GM12865 (cell line): Measurements from ENCODE around the gene PDE8A.

Source experiments
- DNase-seq: peaks from one replicate; pipeline ENCODE4 v3.0.0; 2010; ENCODE audit warnings: low read depth
- H3K4me3 ChIP-seq: 2 replicates; pipeline ENCODE4 v1.5.1; 2011; ENCODE audit warnings: mild to moderate bottlenecking, low read depth, low read length, control low read depth
- TF ChIP-seq, protein P1 (sequence below): IDR thresholded peaks from 2 replicates; pipeline ENCODE4 v1.5.1; 2011; ENCODE audit warnings: low read length, control low read depth, low read depth, inconsistent platforms; ENCODE audit not compliant: insufficient read depth; ENCODE audit errors: missing control alignments

The PDE8A gene

DNA sequence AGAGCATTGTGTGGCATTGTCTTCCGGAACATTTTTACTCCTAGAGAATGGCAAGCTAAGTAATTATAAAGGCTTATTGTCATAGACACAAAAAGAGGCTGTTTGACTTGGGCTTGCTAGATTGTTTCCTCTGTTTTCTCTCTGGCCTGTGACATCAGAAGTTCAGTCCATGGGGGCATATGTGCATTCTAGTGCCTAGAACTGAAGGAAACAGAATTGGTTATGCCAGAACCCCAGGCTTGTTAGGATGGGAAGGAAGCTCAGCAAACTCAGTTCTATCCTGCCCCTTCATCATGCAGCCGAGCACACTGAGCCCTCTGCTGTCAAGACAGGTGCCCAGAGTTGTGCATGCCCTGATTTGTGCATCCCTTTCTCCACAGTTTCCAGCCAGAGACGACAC lies 131.3 kb downstream of the PDE8A start:
- TF ChIP-seq, protein P1, sequence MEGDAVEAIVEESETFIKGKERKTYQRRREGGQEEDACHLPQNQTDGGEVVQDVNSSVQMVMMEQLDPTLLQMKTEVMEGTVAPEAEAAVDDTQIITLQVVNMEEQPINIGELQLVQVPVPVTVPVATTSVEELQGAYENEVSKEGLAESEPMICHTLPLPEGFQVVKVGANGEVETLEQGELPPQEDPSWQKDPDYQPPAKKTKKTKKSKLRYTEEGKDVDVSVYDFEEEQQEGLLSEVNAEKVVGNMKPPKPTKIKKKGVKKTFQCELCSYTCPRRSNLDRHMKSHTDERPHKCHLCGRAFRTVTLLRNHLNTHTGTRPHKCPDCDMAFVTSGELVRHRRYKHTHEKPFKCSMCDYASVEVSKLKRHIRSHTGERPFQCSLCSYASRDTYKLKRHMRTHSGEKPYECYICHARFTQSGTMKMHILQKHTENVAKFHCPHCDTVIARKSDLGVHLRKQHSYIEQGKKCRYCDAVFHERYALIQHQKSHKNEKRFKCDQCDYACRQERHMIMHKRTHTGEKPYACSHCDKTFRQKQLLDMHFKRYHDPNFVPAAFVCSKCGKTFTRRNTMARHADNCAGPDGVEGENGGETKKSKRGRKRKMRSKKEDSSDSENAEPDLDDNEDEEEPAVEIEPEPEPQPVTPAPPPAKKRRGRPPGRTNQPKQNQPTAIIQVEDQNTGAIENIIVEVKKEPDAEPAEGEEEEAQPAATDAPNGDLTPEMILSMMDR: no peak
- no peak overlapping the region for H3K4me3 ChIP-seq
- no peak for DNase-seq

DNA sequence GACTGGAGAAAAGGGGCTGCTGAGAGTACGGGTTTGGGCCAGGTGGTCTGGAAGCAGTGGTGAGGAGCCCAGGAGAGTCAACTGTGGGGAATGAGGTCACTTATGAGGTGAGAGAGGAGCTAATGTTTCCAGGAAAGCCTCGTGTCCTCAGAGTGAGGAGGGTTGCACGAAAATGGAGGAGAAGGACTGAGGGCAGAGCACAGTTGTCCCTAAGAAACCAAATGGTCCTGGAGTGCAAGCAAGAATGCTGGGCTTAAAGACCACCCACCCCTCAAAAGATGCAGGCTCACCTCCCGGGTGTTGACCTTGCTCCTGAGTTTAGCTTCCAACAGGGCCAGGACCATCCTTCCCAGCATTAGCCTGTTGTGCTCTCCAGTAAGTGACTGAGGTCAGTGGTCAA lies 133.2 kb downstream of the PDE8A start:
- no peak overlapping the region for H3K4me3 ChIP-seq
- DNase-seq: no peak
- TF ChIP-seq, protein P1: no peak

DNA sequence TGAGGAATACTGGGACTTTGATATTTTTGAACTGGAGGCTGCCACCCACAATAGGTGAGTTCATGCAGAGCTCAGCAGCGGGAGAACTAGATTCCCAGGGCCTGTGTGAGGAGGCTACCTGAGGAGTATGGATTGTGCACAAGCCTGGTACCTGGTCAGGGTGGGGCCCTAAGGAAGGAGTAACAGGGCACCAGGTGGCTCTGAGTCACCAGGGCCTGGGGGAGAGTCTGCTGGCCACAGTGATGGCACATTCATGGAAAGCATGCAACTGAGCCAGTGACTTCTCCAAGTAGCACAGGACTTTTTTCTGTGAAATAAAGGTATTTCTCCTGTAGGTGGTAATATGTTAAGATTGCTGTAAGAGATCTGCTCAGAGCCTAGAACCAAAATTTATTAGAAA lies 134.4 kb downstream of the PDE8A start:
- H3K4me3 ChIP-seq: no peak overlapping the region
- DNase-seq: no peak
- TF ChIP-seq, protein P1: no peak

DNA sequence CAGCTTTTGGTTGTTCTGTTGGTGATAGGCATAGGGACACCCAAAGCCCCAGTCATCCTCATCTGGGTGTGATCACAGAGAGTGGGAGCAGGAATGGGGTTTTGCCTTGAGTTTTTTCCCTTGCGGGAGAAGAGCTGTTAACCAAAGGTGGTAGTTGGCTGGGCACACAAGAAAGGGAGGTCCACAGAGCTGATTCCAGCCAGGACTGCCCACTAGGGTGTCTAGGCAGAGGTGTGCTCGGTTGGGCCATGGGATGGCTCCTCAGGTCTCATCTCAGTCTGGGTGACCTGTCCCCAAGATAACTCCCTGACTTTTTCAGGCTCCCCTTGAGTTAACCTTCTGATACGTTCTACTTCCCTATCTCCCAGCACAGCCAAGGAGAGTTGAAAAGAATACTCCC lies 134.8 kb downstream of the PDE8A start:
- no peak overlapping the region for H3K4me3 ChIP-seq
- no peak for DNase-seq
- TF ChIP-seq, protein P1: no peak

DNA sequence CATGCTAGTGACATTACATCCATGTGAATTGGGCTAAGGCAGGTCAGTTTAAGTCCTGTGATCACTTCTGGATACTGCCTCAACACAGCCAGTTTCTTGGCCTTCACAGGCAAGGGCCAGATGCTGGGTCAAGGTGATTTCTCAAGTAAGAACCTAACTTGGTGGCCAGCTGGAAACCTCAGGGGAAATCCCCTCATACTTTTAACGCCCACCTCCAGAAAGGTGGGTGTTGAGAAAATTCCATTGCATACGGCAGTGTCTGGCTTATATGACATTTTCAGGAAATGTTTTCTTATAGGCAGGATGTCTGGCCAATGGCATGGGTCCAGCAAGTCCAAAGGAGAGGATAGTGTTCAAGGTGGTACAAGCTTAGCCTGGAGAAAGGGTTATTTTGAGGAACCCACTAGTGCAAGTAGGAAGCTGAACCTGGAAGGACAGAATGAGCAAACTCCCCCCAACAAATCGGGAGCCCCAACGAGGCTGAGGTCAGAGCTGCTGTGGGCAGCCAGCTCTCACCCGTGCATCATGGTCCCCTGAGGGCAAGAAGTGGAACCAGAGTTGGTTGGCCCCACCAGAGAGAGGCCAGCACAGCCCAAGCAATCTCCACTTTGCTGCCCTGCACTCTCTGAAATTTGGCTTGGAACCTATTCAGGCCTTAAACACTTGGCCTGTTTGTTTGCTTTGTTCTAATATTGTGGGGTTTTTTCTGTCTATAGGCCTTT lies 135.4 kb downstream of the PDE8A start:
- H3K4me3 ChIP-seq: no peak overlapping the region
- DNase-seq: peak; percentile 38
- TF ChIP-seq, protein P1: no peak

DNA sequence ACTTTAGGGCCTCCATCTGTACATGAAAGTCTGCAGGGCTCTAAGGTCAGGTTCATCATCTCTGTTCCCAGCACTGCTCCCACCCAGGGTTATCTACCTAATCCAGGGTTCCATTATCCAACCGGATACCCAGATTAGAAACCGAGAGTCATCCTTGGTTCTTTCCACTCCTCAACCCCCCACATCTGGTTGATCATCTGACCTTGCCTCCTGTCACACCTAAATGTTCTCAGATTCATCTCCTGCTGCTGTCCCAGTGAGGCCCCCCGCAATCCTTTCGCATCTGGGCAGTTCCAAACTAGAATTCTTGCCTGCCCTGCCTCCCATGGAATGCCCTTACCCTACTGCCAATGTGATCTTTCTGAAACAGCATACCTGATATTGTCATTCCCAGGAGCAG lies 136.5 kb downstream of the PDE8A start:
- H3K4me3 ChIP-seq: no peak overlapping the region
- TF ChIP-seq, protein P1: no peak
- no peak for DNase-seq

DNA sequence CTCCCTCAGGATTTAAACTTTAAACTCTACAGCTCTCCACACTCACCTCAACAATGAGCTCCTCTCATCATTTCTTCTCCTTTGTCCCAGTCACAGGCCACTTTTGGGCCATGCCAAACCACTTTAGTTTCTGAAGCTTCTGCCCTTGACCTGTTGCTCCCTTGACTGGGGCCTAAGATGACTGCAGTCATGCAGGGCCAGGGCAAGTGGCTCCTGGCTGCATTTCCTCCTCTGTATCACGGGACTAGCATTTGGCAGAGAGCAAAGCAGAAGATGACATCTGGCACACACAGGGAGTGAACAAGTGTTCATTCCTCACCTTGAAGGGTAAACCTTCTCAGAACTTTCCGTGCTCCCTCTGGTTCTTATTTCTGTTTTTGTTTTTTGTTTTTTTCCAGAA lies 136.9 kb downstream of the PDE8A start:
- TF ChIP-seq, protein P1: no peak
- H3K4me3 ChIP-seq: no peak overlapping the region
- no peak for DNase-seq
